AG09309 (cell line): ENCODE data around the gene MPRIP.
A peak's percentile ranks its signal among the peaks of the same experiment; 100 is the strongest.
"Not testable (repeated sequence)": the region's sequence is repeated elsewhere in the genome, so short reads cannot be mapped to it uniquely, and the experiment has no call there.

ENCODE experiments used
- DNase-seq: peaks from one replicate; pipeline ENCODE4 v3.0.0-alpha.2; 2010; ENCODE audit warnings: low read depth
- H3K4me3 ChIP-seq: 2 replicates; pipeline ENCODE4 v1.5.1; 2011; ENCODE audit warnings: mild to moderate bottlenecking, low read depth, low read length, moderate library complexity; ENCODE audit not compliant: control insufficient read depth
- TF ChIP-seq, protein P1 (sequence below): IDR thresholded peaks from 2 replicates; pipeline ENCODE4 v1.5.1; 2011; ENCODE audit warnings: mild to moderate bottlenecking, low read depth, low read length, inconsistent platforms; ENCODE audit not compliant: insufficient read depth, control insufficient read depth; ENCODE audit errors: missing control alignments

Gene MPRIP

GRCh38 chr17:17188586-17188985 lies 146.3 kb downstream of the MPRIP start:
- no peak overlapping the region for H3K4me3 ChIP-seq
- TF ChIP-seq, protein P1, sequence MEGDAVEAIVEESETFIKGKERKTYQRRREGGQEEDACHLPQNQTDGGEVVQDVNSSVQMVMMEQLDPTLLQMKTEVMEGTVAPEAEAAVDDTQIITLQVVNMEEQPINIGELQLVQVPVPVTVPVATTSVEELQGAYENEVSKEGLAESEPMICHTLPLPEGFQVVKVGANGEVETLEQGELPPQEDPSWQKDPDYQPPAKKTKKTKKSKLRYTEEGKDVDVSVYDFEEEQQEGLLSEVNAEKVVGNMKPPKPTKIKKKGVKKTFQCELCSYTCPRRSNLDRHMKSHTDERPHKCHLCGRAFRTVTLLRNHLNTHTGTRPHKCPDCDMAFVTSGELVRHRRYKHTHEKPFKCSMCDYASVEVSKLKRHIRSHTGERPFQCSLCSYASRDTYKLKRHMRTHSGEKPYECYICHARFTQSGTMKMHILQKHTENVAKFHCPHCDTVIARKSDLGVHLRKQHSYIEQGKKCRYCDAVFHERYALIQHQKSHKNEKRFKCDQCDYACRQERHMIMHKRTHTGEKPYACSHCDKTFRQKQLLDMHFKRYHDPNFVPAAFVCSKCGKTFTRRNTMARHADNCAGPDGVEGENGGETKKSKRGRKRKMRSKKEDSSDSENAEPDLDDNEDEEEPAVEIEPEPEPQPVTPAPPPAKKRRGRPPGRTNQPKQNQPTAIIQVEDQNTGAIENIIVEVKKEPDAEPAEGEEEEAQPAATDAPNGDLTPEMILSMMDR, result no peak
- no peak for DNase-seq

DNA sequence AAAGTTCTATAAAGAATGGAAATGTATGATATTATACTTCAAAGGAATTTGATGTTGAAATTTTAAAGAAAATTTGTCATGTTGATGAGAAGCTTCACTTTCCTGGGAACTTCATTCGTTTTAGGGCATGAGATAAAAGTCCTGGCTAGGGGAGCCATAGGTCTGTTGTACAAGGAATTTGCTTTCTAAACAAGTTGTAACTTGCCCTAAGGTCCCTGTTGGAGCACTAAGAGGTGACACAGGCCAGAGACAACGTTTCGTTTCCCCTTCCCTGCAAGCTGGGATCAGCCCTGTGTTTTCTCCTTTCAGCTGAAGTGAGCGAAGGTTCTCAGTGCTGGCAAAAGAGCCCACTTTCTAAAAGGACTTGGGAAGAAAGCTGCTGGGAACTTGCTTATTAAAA lies 147.3 kb downstream of the MPRIP start:
- TF ChIP-seq, protein P1, result no peak
- H3K4me3 ChIP-seq, result no peak overlapping the region
- DNase-seq, result no peak

- DNase-seq, result no peak
- no peak overlapping the region for H3K4me3 ChIP-seq
- TF ChIP-seq, protein P1, result no peak
Observed at GRCh38 chr17:17190188-17190587, 147.9 kb downstream of the MPRIP start.

DNA sequence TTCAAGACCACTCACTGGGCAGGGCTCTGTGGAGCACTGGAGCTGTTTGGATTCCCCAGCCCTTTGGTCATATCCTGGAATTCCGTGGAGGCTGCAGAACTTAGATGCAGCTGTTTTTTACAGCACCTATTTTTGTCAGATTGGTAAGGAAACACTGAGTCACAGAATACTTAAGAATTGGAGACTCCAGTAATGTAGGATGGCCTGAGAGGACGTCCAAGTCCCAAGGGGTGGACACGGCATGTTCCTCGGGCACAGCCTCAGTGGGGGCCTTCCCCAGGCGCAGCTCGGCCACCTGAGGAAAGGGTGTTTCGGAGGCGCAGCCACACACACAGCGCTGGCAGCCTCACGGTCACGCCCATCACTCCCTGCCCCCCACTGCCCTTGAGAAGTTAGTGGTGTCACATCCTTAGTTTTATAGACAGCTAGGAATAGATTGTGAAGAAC lies 149.1 kb downstream of the MPRIP start:
- TF ChIP-seq, protein P1, result no peak
- DNase-seq, result peak; percentile 55
- no peak overlapping the region for H3K4me3 ChIP-seq

DNA sequence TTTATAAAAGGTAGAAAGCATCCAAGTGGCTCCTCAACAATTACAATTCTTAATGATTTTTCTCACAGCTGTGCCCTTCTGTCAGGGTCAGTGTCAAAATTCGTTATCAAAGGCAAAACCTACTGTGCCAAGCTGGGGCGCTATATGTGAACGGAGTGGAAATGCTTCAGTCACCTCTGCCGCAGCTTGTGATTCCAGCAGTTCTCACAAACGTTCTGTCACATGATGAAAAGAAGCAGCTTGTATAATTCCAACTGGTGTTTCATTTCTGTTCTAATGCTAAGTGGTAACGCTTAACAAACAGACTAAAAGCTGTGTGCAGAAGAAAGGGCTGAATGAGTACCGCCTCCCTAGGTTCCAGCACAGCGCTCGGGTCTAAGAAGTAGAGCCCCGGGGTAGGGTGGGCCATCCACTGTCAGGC lies 149.7 kb downstream of the MPRIP start:
- H3K4me3 ChIP-seq, result no peak overlapping the region

GRCh38 chr17:17195466-17195865 lies 153.2 kb downstream of the MPRIP start:
- DNase-seq, H3K4me3 ChIP-seq: not testable (repeated sequence)

More for the DNA sequence above, 149.7 kb downstream of the MPRIP start:
- TF ChIP-seq, protein P1, result no peak
- DNase-seq, result no peak

- TF ChIP-seq, protein P1, result no peak
- DNase-seq, result no peak
- no peak overlapping the region for H3K4me3 ChIP-seq
Observed at GRCh38 chr17:17196776-17197175, 154.5 kb downstream of the MPRIP start.
